Measurements from ENCODE around the gene CDC42EP3.

DNA sequence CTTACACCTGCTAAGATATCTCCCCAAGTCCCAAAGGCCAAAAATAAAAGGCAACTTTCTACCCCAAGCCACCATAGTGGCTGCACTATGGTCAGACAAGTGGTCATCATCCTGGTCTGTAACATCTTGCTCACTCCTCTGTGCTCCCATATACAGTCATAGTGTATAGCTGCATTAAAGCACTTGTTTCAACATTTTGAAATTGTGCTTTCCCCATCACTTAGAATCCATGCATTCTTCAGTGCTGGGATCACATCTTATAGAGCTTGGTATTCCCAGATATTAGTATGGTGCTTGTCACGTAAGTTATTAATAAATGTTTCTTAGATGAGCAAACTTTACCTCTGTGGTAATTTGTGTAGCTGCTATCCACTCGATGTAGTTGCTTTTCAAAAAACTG is 40.4 kb upstream of the CDC42EP3 start:
- no peak for TF ChIP-seq CTCF (IDR thresholded peaks at IDR 0.05; ENCODE audit: low read length)
- TF ChIP-seq EZH2 (optimal IDR thresholded peaks at IDR 0.05; ENCODE audit: low read depth, low read length) = no peak

All from MM.1S (cell line).